OCI-LY7 (cell line): ENCODE measurements around the gene CHD2. TPM values are rescaled to one million over a fixed set of nuclear protein-coding genes. Genes with fewer than 3 reads are reported as not detected.

ENCODE experiments used
- BruUV-seq: library from RNA; stranded (reverse); fragments of 400-500 nt; replicated peaks from 2 replicates; lab custom pipeline; 2021; lab: Mats Ljungman, UMichigan
- CTCF ChIA-PET: fragments of 300-600 bp; sonication (Branson Sonifier 250); formaldehyde crosslinking; loops from one replicate; lab custom pipeline; 2022; ENCODE audit warnings: antibody characterized with exemption; ENCODE audit not compliant: unreplicated experiment; lab: Charles Lee
- POLR2A ChIA-PET: fragments of 300-600 bp; sonication (Branson Sonifier 250); formaldehyde crosslinking; loops from one replicate; lab custom pipeline; 2022; ENCODE audit warnings: antibody characterized with exemption; lab: Charles Lee
- DNase-seq: peaks from one replicate; pipeline ENCODE4 v3.0.0-alpha.2; 2015; ENCODE audit warnings: low spot score
- H2AFZ ChIP-seq: fragments of 200-600 bp; sonication (generic), shearing (Covaris generic); 2 replicates; pipeline ENCODE4 v1.6.1; 2014; ENCODE audit warnings: mild to moderate bottlenecking, antibody characterized with exemption, low read length, moderate library complexity
- H3K27ac ChIP-seq: fragments of 200-600 bp; sonication (generic); 2 replicates; pipeline ENCODE4 v1.5.1; 2014; ENCODE audit warnings: mixed run types, low read depth, mild to moderate bottlenecking, moderate library complexity, low read length, inconsistent platforms; ENCODE audit not compliant: poor library complexity, severe bottlenecking
- H3K36me3 ChIP-seq: fragments of 200-600 bp; sonication (generic); 2 replicates; pipeline ENCODE4 v1.6.1; 2014; ENCODE audit warnings: mild to moderate bottlenecking, antibody characterized with exemption, low read length, moderate library complexity, mixed read lengths; ENCODE audit not compliant: insufficient read depth
- H3K4me1 ChIP-seq: fragments of 200-600 bp; sonication (generic); 2 replicates; pipeline ENCODE4 v1.5.1; 2014; ENCODE audit warnings: mild to moderate bottlenecking, low read length; ENCODE audit not compliant: insufficient read depth, poor library complexity, severe bottlenecking
- H3K4me2 ChIP-seq: fragments of 200-600 bp; sonication (generic); 2 replicates; pipeline ENCODE4 v1.6.1; 2014; ENCODE audit warnings: mild to moderate bottlenecking, low read length
- H3K4me3 ChIP-seq: fragments of 200-600 bp; sonication (generic); 2 replicates; pipeline ENCODE4 v1.5.1; 2014; ENCODE audit warnings: mild to moderate bottlenecking, low read depth, low read length; ENCODE audit not compliant: poor library complexity, severe bottlenecking
- H3K79me2 ChIP-seq: fragments of 200-600 bp; sonication (generic); 2 replicates; pipeline ENCODE4 v1.6.1; 2016; ENCODE audit warnings: low read depth, mild to moderate bottlenecking, low read length, moderate library complexity, mixed read lengths; ENCODE audit not compliant: insufficient read depth
- H3K9me2 ChIP-seq: fragments of 200-600 bp; sonication (generic); 2 replicates; pipeline ENCODE4 v1.6.1; 2016; ENCODE audit warnings: mild to moderate bottlenecking, low read length, mixed read lengths; ENCODE audit not compliant: insufficient read depth
- H3K9me3 ChIP-seq: fragments of 200-600 bp; sonication (generic); 2 replicates; pipeline ENCODE4 v1.6.1; 2014; ENCODE audit warnings: mild to moderate bottlenecking, mixed run types, low read length, mixed read lengths
- H4K20me1 ChIP-seq: fragments of 200-600 bp; sonication (generic); 2 replicates; pipeline ENCODE4 v1.6.1; 2014; ENCODE audit warnings: mild to moderate bottlenecking, antibody characterized with exemption, low read length, moderate library complexity, mixed read lengths; ENCODE audit not compliant: insufficient read depth
- EZH2phosphoT487 ChIP-seq: fragments of 200-600 bp; sonication (generic); IDR thresholded peaks from 2 replicates; pipeline ENCODE4 v1.6.1; 2018; ENCODE audit warnings: low read depth, borderline replicate concordance, mild to moderate bottlenecking, mixed run types, antibody characterized with exemption, low read length, moderate library complexity, mixed read lengths
- intact Hi-C: fragments of 100-400 bp; cut with micrococcal nuclease; formaldehyde crosslinking; loops from one replicate; pipeline ENCODE4 v1.10.0; 2022; ENCODE audit not compliant: unreplicated experiment
- total RNA-seq, 2 experiments: library from RNA; depleted of rRNA in 1 of 2; stranded (reverse); fragments of >200 nt in 1 of 2; shearing (Covaris generic) in 1 of 2; gene quantifications; 2 replicates each; pipeline ENCODE4 v1.2.3, GENCODE V29; 2014 to 2022
- TF ChIP-seq, protein P1 (sequence below): fragments of 200-600 bp; sonication (generic); conservative IDR thresholded peaks from 2 replicates; pipeline ENCODE4 v1.5.1; 2014; ENCODE audit warnings: mild to moderate bottlenecking, antibody characterized with exemption, low read length, moderate library complexity, mixed read lengths

CHD2 gene
- total RNA-seq, 2 experiments from 2014 or later = 133 to 213 TPM

DNA sequence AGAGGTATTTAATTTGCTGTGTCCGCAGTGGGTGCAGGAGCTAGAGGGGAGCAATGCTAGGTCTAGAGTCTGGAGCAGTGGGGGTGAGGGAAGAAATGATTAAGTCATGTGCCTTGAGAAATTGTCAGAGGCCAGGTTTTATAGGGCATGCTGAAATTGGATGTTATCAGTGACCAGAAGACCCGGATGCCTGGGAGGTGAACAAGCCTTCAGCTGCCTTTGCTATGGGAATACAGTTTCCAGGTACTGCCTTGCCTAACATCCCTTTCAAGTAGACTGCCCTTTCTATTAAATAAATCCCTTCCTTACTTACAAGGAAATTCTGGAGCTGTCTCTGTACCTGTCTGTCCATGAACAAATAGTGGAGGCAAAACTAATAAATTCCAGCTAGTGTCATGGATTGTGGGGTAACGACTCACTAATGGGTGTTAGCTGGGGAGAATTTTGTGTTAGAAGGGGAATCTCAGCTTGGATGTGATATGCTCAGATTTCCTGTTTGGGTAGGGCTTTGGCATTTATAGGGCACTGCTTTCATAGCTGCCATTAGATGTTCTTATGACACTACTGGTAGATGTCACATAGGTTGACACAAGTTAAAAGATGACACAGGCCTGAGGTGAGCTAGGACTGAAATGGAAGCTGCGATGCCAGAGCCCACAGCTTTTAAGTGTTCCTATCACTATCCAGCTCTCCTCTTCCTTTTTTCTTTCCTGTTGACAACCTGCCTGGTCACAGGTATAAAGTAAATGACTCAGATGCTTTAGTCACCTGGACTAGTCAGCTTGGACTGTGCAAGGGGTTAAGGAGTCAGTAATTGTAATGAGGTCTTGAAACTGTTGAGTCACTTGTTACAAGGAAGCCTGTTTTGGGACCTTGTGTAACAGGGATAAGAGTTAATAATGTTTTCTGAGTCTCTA, 21.3 kb downstream of the CHD2 start:
- H3K36me3 ChIP-seq = peaks cover 93% of the 10 kb centered on the region
- H3K9me2 ChIP-seq = no peaks in the 10 kb centered on the region
- BruUV-seq = no TSS peak
- intact Hi-C loops = no loop called here
- no peaks in the 10 kb centered on the region for H3K9me3 ChIP-seq
- peaks cover 11% of the 10 kb centered on the region; the same call in 1 of the 2 replicates for H4K20me1 ChIP-seq
- no peak overlapping the region for H2AFZ ChIP-seq
- ChIA-PET CTCF (interaction anchor here (0.7 to 1.2 kb wide), 3 partner anchors 113 to 125 kb away, joined by 4 to 6 read pairs (median 4); no protein-coding TSS in a partner anchor), POLR2A (interaction anchor here (0.8 to 2.2 kb wide), 12 partner anchors 9 to 126 kb away, joined by 3 to 13 read pairs (median 4); partner anchors contain the start of gene CHD2)
- TF ChIP-seq EZH2phosphoT487 = no peak
- TF ChIP-seq, protein P1, sequence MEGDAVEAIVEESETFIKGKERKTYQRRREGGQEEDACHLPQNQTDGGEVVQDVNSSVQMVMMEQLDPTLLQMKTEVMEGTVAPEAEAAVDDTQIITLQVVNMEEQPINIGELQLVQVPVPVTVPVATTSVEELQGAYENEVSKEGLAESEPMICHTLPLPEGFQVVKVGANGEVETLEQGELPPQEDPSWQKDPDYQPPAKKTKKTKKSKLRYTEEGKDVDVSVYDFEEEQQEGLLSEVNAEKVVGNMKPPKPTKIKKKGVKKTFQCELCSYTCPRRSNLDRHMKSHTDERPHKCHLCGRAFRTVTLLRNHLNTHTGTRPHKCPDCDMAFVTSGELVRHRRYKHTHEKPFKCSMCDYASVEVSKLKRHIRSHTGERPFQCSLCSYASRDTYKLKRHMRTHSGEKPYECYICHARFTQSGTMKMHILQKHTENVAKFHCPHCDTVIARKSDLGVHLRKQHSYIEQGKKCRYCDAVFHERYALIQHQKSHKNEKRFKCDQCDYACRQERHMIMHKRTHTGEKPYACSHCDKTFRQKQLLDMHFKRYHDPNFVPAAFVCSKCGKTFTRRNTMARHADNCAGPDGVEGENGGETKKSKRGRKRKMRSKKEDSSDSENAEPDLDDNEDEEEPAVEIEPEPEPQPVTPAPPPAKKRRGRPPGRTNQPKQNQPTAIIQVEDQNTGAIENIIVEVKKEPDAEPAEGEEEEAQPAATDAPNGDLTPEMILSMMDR = no peak
- H3K4me1 ChIP-seq = peaks cover 52% of the 10 kb centered on the region
- H3K4me3 ChIP-seq = peak overlapping the region; percentile 35
- no peak for DNase-seq
- H3K79me2 ChIP-seq = peaks cover 98% of the 10 kb centered on the region
- peak overlapping the region; percentile 53 for H3K27ac ChIP-seq
- peak overlapping the region; percentile 69 for H3K4me2 ChIP-seq

DNA sequence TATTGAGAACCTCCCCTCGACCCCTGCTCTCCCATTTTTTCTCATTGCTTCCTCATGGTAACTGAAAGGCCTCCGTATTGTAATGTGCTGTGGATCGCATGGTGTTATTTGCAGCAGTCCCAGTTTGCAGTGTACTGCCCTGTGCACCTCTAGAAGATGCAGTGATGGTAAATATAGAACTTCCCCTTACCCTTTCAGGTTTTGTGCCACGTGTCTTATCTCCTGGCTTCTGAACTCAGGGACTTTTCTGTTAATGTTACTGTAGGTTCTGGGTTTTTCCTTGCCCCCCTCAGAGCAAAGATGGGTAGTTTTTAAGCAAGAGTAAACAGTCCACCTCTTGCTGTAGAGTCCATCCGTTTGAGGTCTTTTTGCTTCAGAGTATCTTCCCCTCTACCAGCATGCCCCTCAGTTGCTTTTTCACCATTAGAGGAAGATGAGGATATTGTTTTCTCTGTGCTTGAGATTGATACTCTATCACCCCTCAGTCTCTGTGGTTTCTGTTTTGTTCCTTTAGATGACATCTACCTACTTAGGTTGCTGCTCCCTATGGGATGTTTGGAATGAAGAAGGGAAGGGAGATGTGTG, 22.4 kb downstream of the CHD2 start:
- Histone ChIP-seq H3K9me2 (no peaks in the 10 kb centered on the region), H3K36me3 (peaks cover 93% of the 10 kb centered on the region), H3K4me2 (peak overlapping the region; percentile 69), H3K4me3 (peak overlapping the region; percentile 35), H3K4me1 (peaks cover 47% of the 10 kb centered on the region), H3K79me2 (peaks cover 98% of the 10 kb centered on the region), H3K27ac (peak overlapping the region; percentile 53), H4K20me1 (peaks cover 11% of the 10 kb centered on the region; the same call in 1 of the 2 replicates), H2AFZ (no peak overlapping the region), H3K9me3 (no peaks in the 10 kb centered on the region)
- no TSS peak for BruUV-seq
- TF ChIP-seq, protein P1 = no peak
- no peak for TF ChIP-seq EZH2phosphoT487
- CTCF ChIA-PET = interaction anchor here (0.9 kb wide), 1 partner anchor 125 kb away, joined by 4 read pairs; no protein-coding TSS in a partner anchor
- POLR2A ChIA-PET = interaction anchor here (0.7 to 2.2 kb wide), 5 partner anchors 8 to 127 kb away, joined by 3 to 13 read pairs (median 4); no protein-coding TSS in a partner anchor
- DNase-seq = peak; percentile 56
- intact Hi-C loops = no loop called here
